Measurements from ENCODE around the gene SERPINI1.

Gene SERPINI1

GRCh38 chr3:167750272-167750971, 14.9 kb downstream of the SERPINI1 start:
- intact Hi-C loops (cut with DNase I; ENCODE audit: low total_unique reads) = no loop called here
- no peak overlapping the region for H3K4me3 ChIP-seq

GRCh38 chr3:167754049-167754448, 18.5 kb downstream of the SERPINI1 start:
- H3K4me3 ChIP-seq = no peak overlapping the region
- no peak for DNase-seq
- H3K4me1 ChIP-seq = no peaks in the 10 kb centered on the region
- no peaks in the 10 kb centered on the region for H3K9me3 ChIP-seq
- H3K27me3 ChIP-seq = no peaks in the 10 kb centered on the region
- H3K36me3 ChIP-seq = no peaks in the 10 kb centered on the region
- TF ChIP-seq CTCF (IDR thresholded peaks at IDR 0.05) = no peak
- intact Hi-C loops (cut with DNase I; ENCODE audit: low total_unique reads) = no loop called here
- H3K27ac ChIP-seq = no peak overlapping the region

More at GRCh38 chr3:167750272-167750971, 14.9 kb downstream of the SERPINI1 start:
- no peak for TF ChIP-seq CTCF (IDR thresholded peaks at IDR 0.05)
- no peaks in the 10 kb centered on the region for H3K27me3 ChIP-seq
- no peak for DNase-seq
- H3K9me3 ChIP-seq = no peaks in the 10 kb centered on the region
- no peaks in the 10 kb centered on the region for H3K4me1 ChIP-seq
- no peak overlapping the region for H3K27ac ChIP-seq
- no peaks in the 10 kb centered on the region for H3K36me3 ChIP-seq

- no peak for DNase-seq
- TF ChIP-seq CTCF (IDR thresholded peaks at IDR 0.05) = no peak
- H3K4me3 ChIP-seq = no peak overlapping the region
- no peaks in the 10 kb centered on the region for H3K27me3 ChIP-seq
- H3K4me1 ChIP-seq = no peaks in the 10 kb centered on the region
- intact Hi-C loops (cut with DNase I; ENCODE audit: low total_unique reads) = no loop called here
- H3K27ac ChIP-seq = no peak overlapping the region
- H3K36me3 ChIP-seq = no peaks in the 10 kb centered on the region
- no peaks in the 10 kb centered on the region for H3K9me3 ChIP-seq
These were observed 25.8 kb downstream of the SERPINI1 start for GRCh38 chr3:167761302-167761701.

- Histone ChIP-seq H3K9me3 (no peaks in the 10 kb centered on the region), H3K4me3 (no peak overlapping the region), H3K27me3 (no peaks in the 10 kb centered on the region), H3K4me1 (no peaks in the 10 kb centered on the region), H3K36me3 (no peaks in the 10 kb centered on the region), H3K27ac (no peak overlapping the region)
- intact Hi-C loops (cut with DNase I; ENCODE audit: low total_unique reads) = no loop called here
- no peak for DNase-seq
- TF ChIP-seq CTCF (IDR thresholded peaks at IDR 0.05) = no peak
These were observed 26.8 kb downstream of the SERPINI1 start for GRCh38 chr3:167762296-167762695.

GRCh38 chr3:167772992-167773391, 37.5 kb downstream of the SERPINI1 start:
- H3K9me3 ChIP-seq = peaks cover 0 to 3% (median 0%) of the 10 kb centered on the region in 3 donors
- no peaks in the 10 kb centered on the region for H3K27me3 ChIP-seq
- no peaks in the 10 kb centered on the region for H3K4me1 ChIP-seq
- no peaks in the 10 kb centered on the region for H3K36me3 ChIP-seq
- intact Hi-C loops (cut with DNase I; ENCODE audit: low total_unique reads) = no loop called here
- no peak for DNase-seq
- no peak for TF ChIP-seq CTCF (IDR thresholded peaks at IDR 0.05)
- no peak overlapping the region for H3K27ac ChIP-seq
- no peak overlapping the region for H3K4me3 ChIP-seq
